ENCODE results near the gene HUWE1.

Gene HUWE1

DNA sequence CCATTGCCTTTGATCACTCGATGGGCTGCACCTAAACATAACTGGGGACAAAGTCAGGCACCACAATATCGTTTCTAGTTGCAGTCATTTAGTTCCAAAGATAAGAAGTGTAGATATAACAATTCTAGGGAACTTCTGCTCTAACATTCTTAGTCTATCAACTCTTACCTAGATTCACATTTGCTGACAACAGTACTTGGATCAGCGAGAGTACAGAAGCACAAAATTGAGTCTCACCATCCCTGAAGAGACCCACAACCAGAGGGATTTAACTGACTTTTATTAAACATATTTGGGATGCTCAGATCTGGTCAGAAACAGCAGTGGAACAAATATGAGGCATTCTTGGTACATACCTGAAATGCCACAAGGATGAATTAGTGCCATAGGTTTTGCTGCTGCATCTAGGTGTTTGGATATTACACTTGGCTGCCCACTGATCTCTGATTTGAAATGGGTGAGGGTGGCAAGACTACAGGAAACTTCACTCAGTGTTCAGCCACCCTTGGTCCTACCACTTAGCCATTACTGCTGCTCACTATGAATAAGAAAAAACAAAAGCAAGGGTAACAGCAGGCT, 28.9 kb upstream of the HUWE1 start:
- no peaks in the 10 kb centered on the region for H4K20me1 ChIP-seq (ENCODE audit: insufficient read depth, low read length)
- H3K9me2 ChIP-seq (ENCODE audit: low read depth, low read length), result no peaks in the 10 kb centered on the region
- H3K4me2 ChIP-seq (ENCODE audit: low read length), result no peak overlapping the region
- H3K79me2 ChIP-seq (ENCODE audit: insufficient read depth, low read length), result no peaks in the 10 kb centered on the region
- H3K27ac ChIP-seq (ENCODE audit: low read depth, low read length, poor library complexity, severe bottlenecking), result no peak overlapping the region
- H3K27me3 ChIP-seq (ENCODE audit: insufficient read depth, low read length), result no peaks in the 10 kb centered on the region
- H3K36me3 ChIP-seq (ENCODE audit: insufficient read depth, low read length), result no peaks in the 10 kb centered on the region; the same call in 1 of the 2 replicates
- H3K9ac ChIP-seq (ENCODE audit: low read length), result no peak overlapping the region
- no peak overlapping the region for H2AFZ ChIP-seq (ENCODE audit: low read length)
- H3K4me1 ChIP-seq (ENCODE audit: insufficient read depth, low read length, severe bottlenecking), result peaks cover 14% of the 10 kb centered on the region
- no peak for TF ChIP-seq EZH2 (IDR thresholded peaks at IDR 0.05; ENCODE audit: borderline replicate concordance, low read length)
- TF ChIP-seq, protein P1, sequence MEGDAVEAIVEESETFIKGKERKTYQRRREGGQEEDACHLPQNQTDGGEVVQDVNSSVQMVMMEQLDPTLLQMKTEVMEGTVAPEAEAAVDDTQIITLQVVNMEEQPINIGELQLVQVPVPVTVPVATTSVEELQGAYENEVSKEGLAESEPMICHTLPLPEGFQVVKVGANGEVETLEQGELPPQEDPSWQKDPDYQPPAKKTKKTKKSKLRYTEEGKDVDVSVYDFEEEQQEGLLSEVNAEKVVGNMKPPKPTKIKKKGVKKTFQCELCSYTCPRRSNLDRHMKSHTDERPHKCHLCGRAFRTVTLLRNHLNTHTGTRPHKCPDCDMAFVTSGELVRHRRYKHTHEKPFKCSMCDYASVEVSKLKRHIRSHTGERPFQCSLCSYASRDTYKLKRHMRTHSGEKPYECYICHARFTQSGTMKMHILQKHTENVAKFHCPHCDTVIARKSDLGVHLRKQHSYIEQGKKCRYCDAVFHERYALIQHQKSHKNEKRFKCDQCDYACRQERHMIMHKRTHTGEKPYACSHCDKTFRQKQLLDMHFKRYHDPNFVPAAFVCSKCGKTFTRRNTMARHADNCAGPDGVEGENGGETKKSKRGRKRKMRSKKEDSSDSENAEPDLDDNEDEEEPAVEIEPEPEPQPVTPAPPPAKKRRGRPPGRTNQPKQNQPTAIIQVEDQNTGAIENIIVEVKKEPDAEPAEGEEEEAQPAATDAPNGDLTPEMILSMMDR (IDR thresholded peaks at IDR 0.05; ENCODE audit: low read length), result no peak
- no peaks in the 10 kb centered on the region for H3K9me3 ChIP-seq (ENCODE audit: low read length)
- no peak overlapping the region for H3K4me3 ChIP-seq (ENCODE audit: low read depth, low read length, poor library complexity, severe bottlenecking)
- no peaks in the 10 kb centered on the region for H3F3A ChIP-seq (ENCODE audit: insufficient read depth, low read length)

GRCh38 chrX:53714580-53715345, 28.2 kb upstream of the HUWE1 start:
- Histone ChIP-seq H3K4me2 (ENCODE audit: low read length) (peak overlapping the region; percentile 3; the same call in 1 of the 2 replicates), H3K9ac (ENCODE audit: low read length) (no peak overlapping the region), H3K4me3 (ENCODE audit: low read depth, low read length, poor library complexity, severe bottlenecking) (no peak overlapping the region), H3F3A (ENCODE audit: insufficient read depth, low read length) (no peaks in the 10 kb centered on the region), H3K36me3 (ENCODE audit: insufficient read depth, low read length) (no peaks in the 10 kb centered on the region; the same call in 1 of the 2 replicates), H4K20me1 (ENCODE audit: insufficient read depth, low read length) (no peaks in the 10 kb centered on the region), H3K9me2 (ENCODE audit: low read depth, low read length) (no peaks in the 10 kb centered on the region), H3K4me1 (ENCODE audit: insufficient read depth, low read length, severe bottlenecking) (peaks cover 14% of the 10 kb centered on the region), H3K79me2 (ENCODE audit: insufficient read depth, low read length) (no peaks in the 10 kb centered on the region), H3K27me3 (ENCODE audit: insufficient read depth, low read length) (no peaks in the 10 kb centered on the region), H3K9me3 (ENCODE audit: low read length) (no peaks in the 10 kb centered on the region), H2AFZ (ENCODE audit: low read length) (no peak overlapping the region), H3K27ac (ENCODE audit: low read depth, low read length, poor library complexity, severe bottlenecking) (no peak overlapping the region)
- TF ChIP-seq, protein P1 (IDR thresholded peaks at IDR 0.05; ENCODE audit: low read length), result no peak
- TF ChIP-seq EZH2 (IDR thresholded peaks at IDR 0.05; ENCODE audit: borderline replicate concordance, low read length), result no peak

DNA sequence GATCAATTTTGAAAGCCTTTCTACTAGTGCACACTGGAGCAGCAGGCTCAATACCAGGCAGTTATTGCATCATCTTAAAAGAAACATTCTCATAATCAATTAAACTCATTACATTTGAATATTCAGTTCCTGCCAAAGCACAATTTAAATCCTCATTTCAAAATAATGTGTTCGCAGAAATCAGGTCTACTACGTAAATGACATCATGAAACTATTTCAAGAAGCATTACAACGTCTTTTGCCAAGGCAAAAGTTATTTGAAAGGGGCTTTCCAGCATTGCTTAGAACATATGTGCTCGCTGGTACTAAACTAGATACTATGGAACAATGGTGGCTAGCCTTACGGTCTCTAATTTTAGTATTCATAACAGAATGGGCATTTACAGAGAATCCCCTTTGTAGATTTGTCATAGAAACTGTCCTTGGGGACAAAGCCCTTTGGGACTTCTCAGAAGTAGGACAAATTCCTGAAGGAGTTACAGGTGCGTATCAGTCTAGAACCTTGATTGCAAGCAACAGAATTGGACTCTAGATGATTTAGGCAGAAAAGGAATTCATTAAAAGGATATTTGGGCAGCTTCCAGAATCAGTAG, 27.6 kb upstream of the HUWE1 start:
- Histone ChIP-seq H3K36me3 (ENCODE audit: insufficient read depth, low read length) (no peaks in the 10 kb centered on the region; the same call in 1 of the 2 replicates), H3K27ac (ENCODE audit: low read depth, low read length, poor library complexity, severe bottlenecking) (no peak overlapping the region), H3K79me2 (ENCODE audit: insufficient read depth, low read length) (no peaks in the 10 kb centered on the region), H3K4me1 (ENCODE audit: insufficient read depth, low read length, severe bottlenecking) (peaks cover 14% of the 10 kb centered on the region), H3F3A (ENCODE audit: insufficient read depth, low read length) (no peaks in the 10 kb centered on the region), H4K20me1 (ENCODE audit: insufficient read depth, low read length) (no peaks in the 10 kb centered on the region), H3K4me3 (ENCODE audit: low read depth, low read length, poor library complexity, severe bottlenecking) (no peak overlapping the region), H3K9me2 (ENCODE audit: low read depth, low read length) (no peaks in the 10 kb centered on the region), H3K27me3 (ENCODE audit: insufficient read depth, low read length) (no peaks in the 10 kb centered on the region), H2AFZ (ENCODE audit: low read length) (no peak overlapping the region), H3K9me3 (ENCODE audit: low read length) (no peaks in the 10 kb centered on the region), H3K4me2 (ENCODE audit: low read length) (no peak overlapping the region), H3K9ac (ENCODE audit: low read length) (no peak overlapping the region)
- TF ChIP-seq, protein P1 (IDR thresholded peaks at IDR 0.05; ENCODE audit: low read length), result no peak

Data from OCI-LY1 (cell line).